K562 (cell line): ENCODE results near the gene SAA2. TPM values are rescaled to one million over a fixed set of nuclear protein-coding genes. Genes with fewer than 3 reads are reported as not detected.

Source experiments
- ATAC-seq: fragments of 200-7000 bp; cut with Tn5 transposase; 3 replicates; pipeline ENCODE4 v1.9.1; 2020; ENCODE audit warnings: moderate library complexity
- BruUV-seq: library from RNA; stranded (reverse); fragments of 400-500 nt; replicated peaks from 2 replicates; lab custom pipeline; 2021; lab: Mats Ljungman, UMichigan
- CTCF ChIA-PET: fragments of 300-600 bp; formaldehyde crosslinking; extraction: SDS; loops from one replicate; lab custom pipeline; 2021; ENCODE audit warnings: low intra/inter-chr PET ratio; lab: Yijun Ruan, JAX
- POLR2A ChIA-PET: fragments of 300-600, 350-650 bp; sonication (Branson Sonifier 250); formaldehyde crosslinking; extraction: SDS; loops from one replicate; lab custom pipeline; 2021; ENCODE audit warnings: antibody characterized with exemption, inconsistent platforms; lab: Yijun Ruan, JAX
- DNase-seq, 4 experiments: peaks; one replicate each; pipeline versions ENCODE4 v3.0.0 to v3.0.0-alpha.2; 2011 to 2018; ENCODE audit warnings: low spot score in 3 of 4, mixed read lengths in 3 of 4; ENCODE audit errors: extremely low read depth in 1 of 4
- FAIRE-seq: peaks from 2 replicates; lab custom pipeline; 2011; peaks lifted over from hg19 to GRCh38; lab: Jason Lieb, UNC
- H2AFZ ChIP-seq: 2 replicates; pipeline ENCODE4 v1.6.0; 2011; ENCODE audit warnings: low read depth, low read length, control low read depth, inconsistent platforms
- H3K27ac ChIP-seq: fragments of 200-600 bp; 3 replicates; pipeline ENCODE4 v1.8.0; 2011; ENCODE audit warnings: low read depth, mild to moderate bottlenecking, control low read depth, inconsistent platforms, low read length, moderate library complexity, mixed read lengths; ENCODE audit errors: extremely low read depth
- H3K27me3 ChIP-seq, 2 experiments: fragments of 300-600 bp in 1 of 2; 2 replicates in 1 of 2; 3 replicates in 1 of 2; pipeline versions ENCODE4 v1.6.0 to v1.8.0; 2011; ENCODE audit warnings: inconsistent platforms in 2 of 2, low read length in 2 of 2, mild to moderate bottlenecking in 1 of 2, mixed read lengths in 1 of 2, moderate library complexity in 1 of 2; ENCODE audit not compliant: control insufficient read depth in 2 of 2, insufficient read depth in 2 of 2
- H3K36me3 ChIP-seq: fragments of 300-600 bp; 3 replicates; pipeline ENCODE4 v1.8.0; 2011; ENCODE audit warnings: mild to moderate bottlenecking, low read length, inconsistent platforms; ENCODE audit not compliant: control insufficient read depth, insufficient read depth
- H3K4me1 ChIP-seq, 2 experiments: fragments of 200-600 bp in 1 of 2; replicated peaks in 1 of 2; 2 replicates in 1 of 2; 3 replicates in 1 of 2; pipeline versions ENCODE4 v1.5.1 to v1.8.0; 2011; ENCODE audit warnings: inconsistent platforms in 2 of 2, low read length in 2 of 2, mild to moderate bottlenecking in 1 of 2, mixed read lengths in 1 of 2, moderate library complexity in 1 of 2; ENCODE audit not compliant: control insufficient read depth in 2 of 2, insufficient read depth in 2 of 2
- H3K4me2 ChIP-seq: 2 replicates; pipeline ENCODE4 v1.6.1; 2011; ENCODE audit warnings: low read length, control low read depth, inconsistent platforms, mixed read lengths; ENCODE audit not compliant: insufficient read depth
- H3K4me3 ChIP-seq: fragments of 200-600 bp; sonication (generic), shearing (Covaris generic); 2 replicates; pipeline ENCODE4 v1.5.1; 2016; ENCODE audit warnings: control low read depth, inconsistent platforms
- H3K79me2 ChIP-seq: fragments of 200-600 bp; 3 replicates; pipeline ENCODE4 v1.8.0; 2011; ENCODE audit warnings: low read length, inconsistent platforms; ENCODE audit not compliant: control insufficient read depth, insufficient read depth
- H3K9ac ChIP-seq, 2 experiments: 2 replicates each; pipeline versions ENCODE4 v1.6.0 to v1.6.1; 2011; ENCODE audit warnings: low read depth in 2 of 2, low read length in 2 of 2, control low read depth in 1 of 2, inconsistent platforms in 1 of 2, mild to moderate bottlenecking in 1 of 2, mixed read lengths in 1 of 2; ENCODE audit not compliant: insufficient read depth in 1 of 2
- H3K9me1 ChIP-seq: one replicate; pipeline ENCODE4 v1.6.0; 2011; ENCODE audit warnings: inconsistent platforms, mild to moderate bottlenecking, low read length, moderate library complexity; ENCODE audit not compliant: control insufficient read depth, insufficient read depth
- H3K9me3 ChIP-seq: replicated peaks from 2 replicates; pipeline ENCODE4 v1.5.1; 2011; ENCODE audit warnings: low read depth, low read length, inconsistent platforms; ENCODE audit not compliant: control insufficient read depth, insufficient read depth
- H4K20me1 ChIP-seq: replicated peaks from 2 replicates; pipeline ENCODE4 v1.6.1; 2011; ENCODE audit warnings: low read length, inconsistent platforms, mixed read lengths; ENCODE audit not compliant: control insufficient read depth, insufficient read depth
- BHLHE40 ChIP-seq: IDR thresholded peaks from 2 replicates; pipeline ENCODE4 v1.6.1; 2011; ENCODE audit warnings: low read length, improper control_type of control experiment
- CEBPG ChIP-seq, 3 experiments: fragments of 200-800 bp in 1 of 3; sonication (Bioruptor generic) in 1 of 3; sonication (generic) in 1 of 3; formaldehyde crosslinking in 1 of 3; IDR thresholded peaks in 2 of 3; conservative IDR thresholded peaks in 1 of 3; 2 replicates each; pipeline versions ENCODE4 v1.6.1 to v1.8.0; 2016 to 2022; ENCODE audit warnings: missing compliant biosample characterization in 2 of 3, missing genetic modification characterization in 2 of 3, mild to moderate bottlenecking in 1 of 3, missing genetic modification reagents in 1 of 3
- CSDE1 ChIP-seq, 2 experiments: fragments of 450-650 bp; IDR thresholded peaks; 2 replicates each; pipeline ENCODE4 v1.6.1; 2016; ENCODE audit warnings: mild to moderate bottlenecking in 1 of 2
- FOXJ2 ChIP-seq: fragments of 200-800 bp; sonication (Bioruptor generic); IDR thresholded peaks from 2 replicates; pipeline ENCODE4 v1.6.1; 2016; ENCODE audit warnings: missing genetic modification characterization, missing compliant biosample characterization
- HLTF ChIP-seq: fragments of 450-650 bp; IDR thresholded peaks from 2 replicates; pipeline ENCODE4 v1.6.1; 2016
- PYGO2 ChIP-seq: fragments of 450-650 bp; IDR thresholded peaks from 2 replicates; pipeline ENCODE4 v1.6.1; 2016; ENCODE audit warnings: mild to moderate bottlenecking, missing genetic modification characterization, moderate library complexity, missing compliant biosample characterization
- SMAD1 ChIP-seq: fragments of 150-350 bp; IDR thresholded peaks from 2 replicates; pipeline ENCODE4 v1.6.1; 2014; ENCODE audit warnings: low read length, low read depth; ENCODE audit not compliant: partially characterized antibody
- SOX6 ChIP-seq: fragments of 450-650 bp; IDR thresholded peaks from 2 replicates; pipeline ENCODE4 v1.6.1; 2014; ENCODE audit warnings: mild to moderate bottlenecking
- TCF3 ChIP-seq: sonication (generic); formaldehyde crosslinking; IDR thresholded peaks from 2 replicates; pipeline ENCODE4 v1.4.0; 2020; ENCODE audit warnings: mild to moderate bottlenecking, missing genetic modification reagents
- YY1 ChIP-seq, 3 experiments: IDR thresholded peaks; 2 replicates each; pipeline ENCODE4 v1.6.1; 2011; ENCODE audit warnings: low read length in 2 of 3, mild to moderate bottlenecking in 2 of 3, moderate library complexity in 2 of 3, borderline replicate concordance in 1 of 3, control low read depth in 1 of 3, low read depth in 1 of 3; ENCODE audit not compliant: insufficient read depth in 3 of 3, insufficient replicate concordance in 2 of 3, control insufficient read depth in 1 of 3, insufficient read length in 1 of 3; ENCODE audit errors: extremely low read depth in 1 of 3
- ZBTB7A ChIP-seq: IDR thresholded peaks from 2 replicates; pipeline ENCODE4 v1.6.1; 2011; ENCODE audit warnings: low read depth, mild to moderate bottlenecking, low read length, moderate library complexity, borderline replicate concordance; ENCODE audit not compliant: control insufficient read depth
- ZNF24 ChIP-seq: fragments of 450-650 bp; IDR thresholded peaks from 2 replicates; pipeline ENCODE4 v1.6.1; 2016
- ZSCAN32 ChIP-seq: fragments of 450-650 bp; formaldehyde crosslinking; IDR thresholded peaks from 2 replicates; pipeline ENCODE4 v1.4.0; 2020; ENCODE audit warnings: mild to moderate bottlenecking, moderate library complexity
- WGBS: fragments of 100-300 bp; shearing (Covaris generic); methylation state at CpG from one replicate; pipeline ENCODE4 v1.1.6; 2016; ENCODE audit warnings: low coverage, mixed read lengths; ENCODE audit not compliant: insufficient coverage; ENCODE audit errors: missing lambda C conversion rate; 5-methylcytosine and 5-hydroxymethylcytosine counted together
- in situ Hi-C: fragments of 300-500 bp; cut with MboI; formaldehyde crosslinking; loops from 4 replicates; pipeline ENCODE4 v1.15.0; 2018; ENCODE audit warnings: inconsistent platforms, mixed read lengths
- intact Hi-C: fragments of 100-400 bp; cut with micrococcal nuclease; formaldehyde crosslinking; loops from 2 replicates; pipeline ENCODE4 v1.14.2; 2022
- polyA plus RNA-seq, 8 experiments: library from polyadenylated mRNA; depleted of rRNA in 4 of 8; stranded (reverse) in 5 of 8; unstranded in 3 of 8; fragments of >200 nt; fragmentation: Nextera tagmentation in 2 of 8; fragmentation: Illumina TruSeq in 1 of 8; extraction: Ambion mirVana in 2 of 8; extraction: Trizol in 1 of 8; gene quantifications; 2 replicates each; pipeline versions ENCODE4 v1.2.1 to v1.2.3, GENCODE V29; 2011 to 2014; ENCODE audit warnings: inconsistent platforms in 1 of 8, missing spikeins in 1 of 8
- total RNA-seq, 7 experiments: library from RNA; depleted of rRNA in 6 of 7; stranded (reverse); fragments of >200 nt in 6 of 7; fragmentation: Illumina TruSeq in 2 of 7; extraction: Trizol in 2 of 7; gene quantifications; 2 replicates each; pipeline versions ENCODE4 v1.2.1 to v1.2.3, GENCODE V29; 2011 to 2021; ENCODE audit warnings: low replicate concordance in 1 of 7
- TF ChIP-seq, protein P1 (sequence below): sonication (generic); formaldehyde crosslinking; IDR thresholded peaks from 2 replicates; pipeline ENCODE4 v1.8.0; 2022; ENCODE audit warnings: mild to moderate bottlenecking, missing genetic modification reagents
- TF ChIP-seq, protein P2 (sequence below): fragments of 450-650 bp; conservative IDR thresholded peaks from 2 replicates; pipeline ENCODE4 v1.6.1; 2016; ENCODE audit warnings: missing genetic modification characterization, low read depth, mild to moderate bottlenecking, missing compliant biosample characterization, moderate library complexity
- TF ChIP-seq, protein P3 (sequence below): fragments of 450-650 bp; formaldehyde crosslinking; IDR thresholded peaks from 2 replicates; pipeline ENCODE4 v1.4.0; 2022; ENCODE audit warnings: missing genetic modification characterization

Gene SAA2
- total and polyA plus RNA-seq, 9 of the 15 experiments (the other 6 are each of a cell fraction or from before 2014, with no cell fraction given), result 4.6 TPM; not detected in 8

DNA sequence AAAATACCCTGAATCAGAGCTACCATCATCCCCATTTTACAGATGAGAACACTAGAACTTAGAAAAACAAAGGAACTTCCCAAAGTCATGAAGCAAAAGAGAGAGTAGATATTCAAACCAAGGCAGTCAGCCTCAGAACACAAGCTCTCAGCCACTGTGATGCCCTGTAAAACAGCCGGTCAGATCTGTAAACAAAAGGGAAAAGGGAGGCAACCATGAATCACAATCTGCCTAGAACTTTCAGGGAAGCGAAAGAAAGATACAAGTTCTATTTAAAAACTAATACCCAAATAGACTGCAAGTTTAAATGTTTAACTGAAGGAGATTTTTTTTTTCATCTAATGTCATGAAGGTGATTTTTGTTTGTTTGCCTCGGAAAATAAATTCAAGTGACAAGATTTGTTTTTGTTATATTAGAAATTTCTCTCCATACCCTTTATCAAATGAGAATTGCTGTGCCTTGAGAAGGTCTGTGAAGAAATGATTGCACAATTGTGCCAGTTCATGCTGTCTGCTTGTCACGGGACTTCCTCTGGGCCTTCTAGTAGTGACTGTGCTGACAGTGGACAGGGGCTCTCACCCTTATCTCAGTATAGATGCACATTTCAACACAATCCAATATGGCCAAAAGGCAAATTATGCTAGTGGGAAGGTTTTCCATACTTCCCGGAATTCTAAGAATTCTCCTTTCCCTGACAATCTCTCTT is 29.2 kb upstream of the SAA2 start:
- FAIRE-seq (no peak), DNase-seq (peak in 1 of 4 experiments; percentile 8), ATAC-seq (peak; percentile 60; the same call in 2 of the 3 replicates)
- CTCF ChIA-PET, result no interaction called here
- H3K4me2 ChIP-seq, result no peak overlapping the region
- no peaks in the 10 kb centered on the region for H3K27me3 ChIP-seq
- no peaks in the 10 kb centered on the region for H3K9me3 ChIP-seq
- in situ Hi-C loops, result no loop called here
- intact Hi-C loops, result no loop called here
- no peak overlapping the region for H3K4me3 ChIP-seq
- H3K9me1 ChIP-seq, result no peaks in the 10 kb centered on the region
- POLR2A ChIA-PET, result interaction anchor here (0.6 kb wide), 1 partner anchor 249 kb away, joined by 3 read pairs; no protein-coding TSS in a partner anchor
- H3K4me1 ChIP-seq, result no peaks in the 10 kb centered on the region
- H3K36me3 ChIP-seq, result peaks cover 35% of the 10 kb centered on the region; the same call in 2 of the 3 replicates
- WGBS, result 63% methylated on average over 5 of the region's 5 CpGs
- H3K9ac ChIP-seq, result no peak overlapping the region
- H3K27ac ChIP-seq, result no peak overlapping the region
- BruUV-seq, result no TSS peak
- H2AFZ ChIP-seq, result no peak overlapping the region
- H4K20me1 ChIP-seq, result no peaks in the 10 kb centered on the region
- no peaks in the 10 kb centered on the region for H3K79me2 ChIP-seq
- TF ChIP-seq, protein P1, sequence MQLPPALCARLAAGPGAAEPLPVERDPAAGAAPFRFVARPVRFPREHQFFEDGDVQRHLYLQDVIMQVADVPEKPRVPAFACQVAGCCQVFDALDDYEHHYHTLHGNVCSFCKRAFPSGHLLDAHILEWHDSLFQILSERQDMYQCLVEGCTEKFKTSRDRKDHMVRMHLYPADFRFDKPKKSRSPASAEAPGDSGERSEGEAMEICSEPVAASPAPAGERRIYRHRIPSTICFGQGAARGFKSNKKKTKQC (CRISPR knock-in tag), result no peak
- TF ChIP-seq ZSCAN32 (CRISPR knock-in tag) (no peak), ZBTB7A (no peak), YY1 (IDR thresholded peaks at IDR 0.05; ENCODE audit: borderline replicate concordance in 1 of 3, control insufficient read depth in 1 of 3, extremely low read depth in 1 of 3, insufficient read depth in 3 of 3, insufficient read length in 1 of 3, insufficient replicate concordance in 2 of 3, low read depth in 1 of 3, low read length in 2 of 3) (no peak), SOX6 (no peak), BHLHE40 (peak; percentile 66), CEBPG (CRISPR knock-in tag; IDR thresholded peaks at IDR 0.05) (0 out of 2 replicates have a peak, but pooled peaks have one; percentile 11), CEBPG (tag; conservative IDR thresholded peaks at IDR 0.05 in 1 of 2, IDR thresholded peaks at IDR 0.05 in 1 of 2) (peak; percentile 20 to 64; a peak in 3 of 4 replicates), SMAD1 (no peak), HLTF (no peak), TCF3 (CRISPR knock-in tag) (no peak), PYGO2 (tag) (no peak), CSDE1 (IDR thresholded peaks at IDR 0.05) (no peak), FOXJ2 (no peak), ZNF24 (peak; percentile 76)
- TF ChIP-seq, protein P2, sequence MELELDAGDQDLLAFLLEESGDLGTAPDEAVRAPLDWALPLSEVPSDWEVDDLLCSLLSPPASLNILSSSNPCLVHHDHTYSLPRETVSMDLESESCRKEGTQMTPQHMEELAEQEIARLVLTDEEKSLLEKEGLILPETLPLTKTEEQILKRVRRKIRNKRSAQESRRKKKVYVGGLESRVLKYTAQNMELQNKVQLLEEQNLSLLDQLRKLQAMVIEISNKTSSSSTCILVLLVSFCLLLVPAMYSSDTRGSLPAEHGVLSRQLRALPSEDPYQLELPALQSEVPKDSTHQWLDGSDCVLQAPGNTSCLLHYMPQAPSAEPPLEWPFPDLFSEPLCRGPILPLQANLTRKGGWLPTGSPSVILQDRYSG (tag), result no peak
- TF ChIP-seq, protein P3, sequence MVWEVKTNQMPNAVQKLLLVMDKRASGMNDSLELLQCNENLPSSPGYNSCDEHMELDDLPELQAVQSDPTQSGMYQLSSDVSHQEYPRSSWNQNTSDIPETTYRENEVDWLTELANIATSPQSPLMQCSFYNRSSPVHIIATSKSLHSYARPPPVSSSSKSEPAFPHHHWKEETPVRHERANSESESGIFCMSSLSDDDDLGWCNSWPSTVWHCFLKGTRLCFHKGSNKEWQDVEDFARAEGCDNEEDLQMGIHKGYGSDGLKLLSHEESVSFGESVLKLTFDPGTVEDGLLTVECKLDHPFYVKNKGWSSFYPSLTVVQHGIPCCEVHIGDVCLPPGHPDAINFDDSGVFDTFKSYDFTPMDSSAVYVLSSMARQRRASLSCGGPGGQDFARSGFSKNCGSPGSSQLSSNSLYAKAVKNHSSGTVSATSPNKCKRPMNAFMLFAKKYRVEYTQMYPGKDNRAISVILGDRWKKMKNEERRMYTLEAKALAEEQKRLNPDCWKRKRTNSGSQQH (CRISPR knock-in tag), result no peak
